ENCODE results near the gene LRRC4C. TPM values are rescaled to one million over a fixed set of nuclear protein-coding genes. Genes with fewer than 3 reads are reported as not detected.

Gene LRRC4C
- total RNA-seq, 3 donors from 2014 or later (not counting 1 experiment from before 2014, with no cell fraction given) = not detected

- no peak overlapping the region for H3K27ac Mint-ChIP-seq
- H3K4me3 ChIP-seq (ENCODE audit: low read length) = no peak overlapping the region
- no peaks in the 10 kb centered on the region for H3K36me3 ChIP-seq (ENCODE audit: control insufficient read depth, insufficient read depth, low read length)
- H3K36me3 Mint-ChIP-seq = peaks cover 16% of the 10 kb centered on the region
- H3K27me3 ChIP-seq (ENCODE audit: control insufficient read depth, insufficient read depth, low read length) = no peaks in the 10 kb centered on the region
- TF ChIP-seq, protein P1, sequence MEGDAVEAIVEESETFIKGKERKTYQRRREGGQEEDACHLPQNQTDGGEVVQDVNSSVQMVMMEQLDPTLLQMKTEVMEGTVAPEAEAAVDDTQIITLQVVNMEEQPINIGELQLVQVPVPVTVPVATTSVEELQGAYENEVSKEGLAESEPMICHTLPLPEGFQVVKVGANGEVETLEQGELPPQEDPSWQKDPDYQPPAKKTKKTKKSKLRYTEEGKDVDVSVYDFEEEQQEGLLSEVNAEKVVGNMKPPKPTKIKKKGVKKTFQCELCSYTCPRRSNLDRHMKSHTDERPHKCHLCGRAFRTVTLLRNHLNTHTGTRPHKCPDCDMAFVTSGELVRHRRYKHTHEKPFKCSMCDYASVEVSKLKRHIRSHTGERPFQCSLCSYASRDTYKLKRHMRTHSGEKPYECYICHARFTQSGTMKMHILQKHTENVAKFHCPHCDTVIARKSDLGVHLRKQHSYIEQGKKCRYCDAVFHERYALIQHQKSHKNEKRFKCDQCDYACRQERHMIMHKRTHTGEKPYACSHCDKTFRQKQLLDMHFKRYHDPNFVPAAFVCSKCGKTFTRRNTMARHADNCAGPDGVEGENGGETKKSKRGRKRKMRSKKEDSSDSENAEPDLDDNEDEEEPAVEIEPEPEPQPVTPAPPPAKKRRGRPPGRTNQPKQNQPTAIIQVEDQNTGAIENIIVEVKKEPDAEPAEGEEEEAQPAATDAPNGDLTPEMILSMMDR (IDR thresholded peaks at IDR 0.05) = no peak
- no peaks in the 10 kb centered on the region for H3K27me3 Mint-ChIP-seq (ENCODE audit: low read depth in 2 of 2)
- peaks cover 6% of the 10 kb centered on the region for H3K9me3 ChIP-seq (ENCODE audit: control insufficient read depth, insufficient read depth, low read length)
- no peak overlapping the region for H3K27ac ChIP-seq (ENCODE audit: low read length)
- no peak for ATAC-seq
- H3K9me3 Mint-ChIP-seq = peaks cover 9 to 13% of the 10 kb centered on the region in 2 donors
- no peaks in the 10 kb centered on the region for H3K4me1 Mint-ChIP-seq
- intact Hi-C loops (cut with micrococcal nuclease) = no loop called here
- H3K4me3 Mint-ChIP-seq = no peak overlapping the region
- no peak for DNase-seq
- no peaks in the 10 kb centered on the region for H3K4me1 ChIP-seq (ENCODE audit: control insufficient read depth, insufficient read depth, low read length)
These were observed 946.2 kb downstream of the LRRC4C start for GRCh38 chr11:40513281-40513680.

DNA sequence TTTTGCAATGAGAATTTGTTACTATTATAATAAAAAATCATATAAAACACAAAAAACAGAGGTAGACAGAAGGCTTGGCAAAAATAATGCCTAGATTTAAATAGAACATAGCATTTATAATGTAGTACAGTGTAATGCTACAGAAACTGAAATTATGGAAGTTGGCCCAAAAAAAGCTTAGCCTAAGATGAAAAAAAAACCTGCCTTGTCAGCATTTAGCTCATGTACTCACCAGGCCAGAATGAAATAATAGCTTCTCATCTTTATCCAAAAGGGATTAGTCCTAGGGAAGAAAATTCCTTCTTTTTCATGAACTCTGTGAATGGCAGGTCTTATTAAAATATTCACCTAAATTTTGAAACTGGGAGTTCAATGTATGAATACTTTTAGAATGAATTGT, 951.1 kb downstream of the LRRC4C start:
- no peaks in the 10 kb centered on the region for H3K36me3 ChIP-seq (ENCODE audit: control insufficient read depth, insufficient read depth, low read length)
- intact Hi-C loops (cut with micrococcal nuclease) = no loop called here
- peaks cover 6% of the 10 kb centered on the region for H3K9me3 ChIP-seq (ENCODE audit: control insufficient read depth, insufficient read depth, low read length)
- Mint-ChIP-seq H3K4me3 (no peak overlapping the region), H3K9me3 (peaks cover 8 to 14% of the 10 kb centered on the region in 2 donors), H3K36me3 (peaks cover 8% of the 10 kb centered on the region), H3K27ac (no peak overlapping the region), H3K4me1 (no peaks in the 10 kb centered on the region), H3K27me3 (ENCODE audit: low read depth in 2 of 2) (no peaks in the 10 kb centered on the region)
- TF ChIP-seq, protein P1 (IDR thresholded peaks at IDR 0.05) = no peak
- DNase-seq (no peak), ATAC-seq (no peak)
- no peaks in the 10 kb centered on the region for H3K4me1 ChIP-seq (ENCODE audit: control insufficient read depth, insufficient read depth, low read length)
- H3K27me3 ChIP-seq (ENCODE audit: control insufficient read depth, insufficient read depth, low read length) = no peaks in the 10 kb centered on the region
- no peak overlapping the region for H3K27ac ChIP-seq (ENCODE audit: low read length)
- no peak overlapping the region for H3K4me3 ChIP-seq (ENCODE audit: low read length)

GRCh38 chr11:40506226-40506625, 953.2 kb downstream of the LRRC4C start:
- DNase-seq (no peak), ATAC-seq (no peak)
- Mint-ChIP-seq H3K27ac (no peak overlapping the region), H3K4me3 (no peak overlapping the region), H3K9me3 (peaks cover 9 to 17% of the 10 kb centered on the region in 2 donors), H3K27me3 (ENCODE audit: low read depth in 2 of 2) (no peaks in the 10 kb centered on the region), H3K36me3 (peaks cover 16% of the 10 kb centered on the region), H3K4me1 (no peaks in the 10 kb centered on the region)
- H3K4me3 ChIP-seq (ENCODE audit: low read length) = no peak overlapping the region
- H3K27me3 ChIP-seq (ENCODE audit: control insufficient read depth, insufficient read depth, low read length) = no peaks in the 10 kb centered on the region
- no peaks in the 10 kb centered on the region for H3K9me3 ChIP-seq (ENCODE audit: control insufficient read depth, insufficient read depth, low read length)
- no peak overlapping the region for H3K27ac ChIP-seq (ENCODE audit: low read length)
- TF ChIP-seq, protein P1 (IDR thresholded peaks at IDR 0.05) = no peak
- WGBS (ENCODE audit: insufficient coverage) = 80% methylated on average over 1 of the region's 3 CpGs
- no peaks in the 10 kb centered on the region for H3K36me3 ChIP-seq (ENCODE audit: control insufficient read depth, insufficient read depth, low read length)
- H3K4me1 ChIP-seq (ENCODE audit: control insufficient read depth, insufficient read depth, low read length) = no peaks in the 10 kb centered on the region
- intact Hi-C loops (cut with micrococcal nuclease) = no loop called here

- no peak overlapping the region for H3K27ac Mint-ChIP-seq
- H3K36me3 Mint-ChIP-seq = no peaks in the 10 kb centered on the region
- Histone ChIP-seq H3K27me3 (ENCODE audit: control insufficient read depth, insufficient read depth, low read length) (no peaks in the 10 kb centered on the region), H3K27ac (ENCODE audit: low read length) (no peak overlapping the region), H3K4me1 (ENCODE audit: control insufficient read depth, insufficient read depth, low read length) (no peaks in the 10 kb centered on the region), H3K9me3 (ENCODE audit: control insufficient read depth, insufficient read depth, low read length) (no peaks in the 10 kb centered on the region), H3K36me3 (ENCODE audit: control insufficient read depth, insufficient read depth, low read length) (no peaks in the 10 kb centered on the region), H3K4me3 (ENCODE audit: low read length) (no peak overlapping the region)
- DNase-seq (no peak), ATAC-seq (no peak)
- TF ChIP-seq, protein P1 (IDR thresholded peaks at IDR 0.05) = no peak
- WGBS (ENCODE audit: insufficient coverage) = 83% methylated on average over 2 of the region's 3 CpGs
- H3K4me1 Mint-ChIP-seq = no peaks in the 10 kb centered on the region
- intact Hi-C loops (cut with micrococcal nuclease) = no loop called here
- H3K27me3 Mint-ChIP-seq (ENCODE audit: low read depth in 2 of 2) = no peaks in the 10 kb centered on the region
- peaks cover 7 to 9% of the 10 kb centered on the region in 2 donors for H3K9me3 Mint-ChIP-seq
- H3K4me3 Mint-ChIP-seq = no peak overlapping the region
These were observed 968.1 kb downstream of the LRRC4C start for GRCh38 chr11:40491341-40491740.

All from natural killer cell (primary cell).